Smooth muscle cell of the umbilical artery (primary cell): ENCODE measurements around the gene DPYSL5. TPM values are rescaled to one million over a fixed set of nuclear protein-coding genes. Genes with fewer than 3 reads are reported as not detected.

ENCODE experiments used
- total RNA-seq: library from RNA; depleted of rRNA; stranded (reverse); fragments of >200 nt; gene quantifications from 2 replicates; pipeline ENCODE4 v1.2.3, GENCODE V29; 2014

The DPYSL5 gene
- not detected in 2 replicates for total RNA-seq

GRCh38 chr2:26847655-26848335, at the start of gene DPYSL5:
Gene DPYSL5 (plus strand): TSS chr2:26848132. CDS start chr2:26898500, 50,368 bp downstream.

GRCh38 chr2:26970244-26970927, 122.5 kb downstream of the DPYSL5 start, which contains the start of gene MAPRE3:
Gene MAPRE3 (plus strand): TSS chr2:26970637. CDS start chr2:27022219, 51,582 bp downstream.

Other genes with a start within 250 kb of the DPYSL5 start
- not detected in 2 replicates for gene CIB4, start 206.8 kb upstream of the DPYSL5 start, total RNA-seq
- gene KCNK3, start 155.4 kb upstream of the DPYSL5 start, total RNA-seq, result 0.30 and 0.46 TPM in 2 replicates
- 19.6 and 23.9 TPM in 2 replicates for gene SLC35F6, start 83.8 kb upstream of the DPYSL5 start, total RNA-seq
- gene CENPA, start 62.1 kb upstream of the DPYSL5 start, total RNA-seq, result 0.30 and 4.5 TPM in 2 replicates
- gene MAPRE3, start 122.5 kb downstream of the DPYSL5 start, total RNA-seq, result 6.5 and 7.7 TPM in 2 replicates
- gene TMEM214, start 184.8 kb downstream of the DPYSL5 start, total RNA-seq, result 49.3 and 60.7 TPM in 2 replicates
- 25.1 and 25.8 TPM in 2 replicates for gene AGBL5, start 203.5 kb downstream of the DPYSL5 start, total RNA-seq
- 334 and 797 TPM in 2 replicates for gene OST4, start 223.5 kb downstream of the DPYSL5 start, total RNA-seq
- gene EMILIN1, start 230.5 kb downstream of the DPYSL5 start, total RNA-seq, result 394 and 462 TPM in 2 replicates
- gene KHK, start 238.6 kb downstream of the DPYSL5 start, total RNA-seq, result 0.59 and 1.2 TPM in 2 replicates